ENCODE data around the gene LUC7L3. TPM values are rescaled to one million over a fixed set of nuclear protein-coding genes. Genes with fewer than 3 reads are reported as not detected.

Gene LUC7L3
- total and polyA plus RNA-seq, 3 experiments from 2014 or later, result 72.5 to 120 (median 113) TPM

GRCh38 chr17:50794361-50794760 is 75.0 kb downstream of the LUC7L3 start:
- Histone ChIP-seq H3K9me3 (ENCODE audit: low read length) (no peaks in the 10 kb centered on the region), H3K36me3 (ENCODE audit: insufficient read depth, low read length) (no peaks in the 10 kb centered on the region), H3K27ac (ENCODE audit: low read depth, low read length) (no peak overlapping the region), H3K4me1 (ENCODE audit: insufficient read depth, low read length) (no peaks in the 10 kb centered on the region), H3K27me3 (ENCODE audit: insufficient read depth, low read length, poor library complexity, severe bottlenecking) (no peaks in the 10 kb centered on the region), H3K4me3 (ENCODE audit: low read length) (no peak overlapping the region)
- Mint-ChIP-seq H3K9me3 (no peaks in the 10 kb centered on the region), H3K36me3 (no peaks in the 10 kb centered on the region), H3K4me1 (no peaks in the 10 kb centered on the region), H3K4me3 (no peak overlapping the region), H3K27me3 (peaks cover 0 to 2% of the 10 kb centered on the region in 2 donors), H3K27ac (no peak overlapping the region)
- no peak for DNase-seq
- ChIA-PET CTCF (interaction anchor here (4.8 kb wide), 1 partner anchor 12 kb away, joined by 13 read pairs; no protein-coding TSS in a partner anchor), POLR2A (no interaction called here)

GRCh38 chr17:50797135-50797810 is 77.9 kb downstream of the LUC7L3 start:
- ChIA-PET POLR2A (no interaction called here), CTCF (no interaction called here)
- H3K4me3 ChIP-seq (ENCODE audit: low read length), result no peak overlapping the region
- Mint-ChIP-seq H3K36me3 (no peaks in the 10 kb centered on the region), H3K9me3 (no peaks in the 10 kb centered on the region), H3K27ac (no peak overlapping the region), H3K4me1 (no peaks in the 10 kb centered on the region), H3K4me3 (no peak overlapping the region), H3K27me3 (peaks cover 0 to 2% of the 10 kb centered on the region in 2 donors)
- DNase-seq, result no peak
- no peaks in the 10 kb centered on the region for H3K36me3 ChIP-seq (ENCODE audit: insufficient read depth, low read length)
- H3K9me3 ChIP-seq (ENCODE audit: low read length), result no peaks in the 10 kb centered on the region
- H3K27me3 ChIP-seq (ENCODE audit: insufficient read depth, low read length, poor library complexity, severe bottlenecking), result no peaks in the 10 kb centered on the region
- no peak overlapping the region for H3K27ac ChIP-seq (ENCODE audit: low read depth, low read length)
- no peaks in the 10 kb centered on the region for H3K4me1 ChIP-seq (ENCODE audit: insufficient read depth, low read length)

- no peaks in the 10 kb centered on the region for H3K4me1 ChIP-seq (ENCODE audit: insufficient read depth, low read length)
- no peaks in the 10 kb centered on the region for H3K36me3 ChIP-seq (ENCODE audit: insufficient read depth, low read length)
- H3K9me3 ChIP-seq (ENCODE audit: low read length), result no peaks in the 10 kb centered on the region
- Mint-ChIP-seq H3K27ac (peak overlapping the region in 1 of 8 donors; percentile 29), H3K4me1 (no peaks in the 10 kb centered on the region), H3K4me3 (no peak overlapping the region), H3K9me3 (no peaks in the 10 kb centered on the region), H3K36me3 (no peaks in the 10 kb centered on the region), H3K27me3 (peaks cover 0 to 2% of the 10 kb centered on the region in 2 donors)
- DNase-seq, result no peak
- ChIA-PET CTCF (interaction anchor here (0.7 to 1.2 kb wide), 3 partner anchors 14 to 19 kb away, joined by 3 to 4 read pairs (median 4); no protein-coding TSS in a partner anchor), POLR2A (no interaction called here)
- H3K27me3 ChIP-seq (ENCODE audit: insufficient read depth, low read length, poor library complexity, severe bottlenecking), result no peaks in the 10 kb centered on the region
- H3K4me3 ChIP-seq (ENCODE audit: low read length), result no peak overlapping the region
- H3K27ac ChIP-seq (ENCODE audit: low read depth, low read length), result no peak overlapping the region
Observed at GRCh38 chr17:50798424-50799288, 79.3 kb downstream of the LUC7L3 start.

GRCh38 chr17:50799582-50799981 is 80.2 kb downstream of the LUC7L3 start:
- Histone ChIP-seq H3K27ac (ENCODE audit: low read depth, low read length) (no peak overlapping the region), H3K36me3 (ENCODE audit: insufficient read depth, low read length) (no peaks in the 10 kb centered on the region), H3K27me3 (ENCODE audit: insufficient read depth, low read length, poor library complexity, severe bottlenecking) (no peaks in the 10 kb centered on the region), H3K4me3 (ENCODE audit: low read length) (no peak overlapping the region), H3K4me1 (ENCODE audit: insufficient read depth, low read length) (no peaks in the 10 kb centered on the region), H3K9me3 (ENCODE audit: low read length) (no peaks in the 10 kb centered on the region)
- Mint-ChIP-seq H3K27ac (no peak overlapping the region), H3K4me1 (no peaks in the 10 kb centered on the region), H3K4me3 (no peak overlapping the region), H3K36me3 (no peaks in the 10 kb centered on the region), H3K9me3 (no peaks in the 10 kb centered on the region), H3K27me3 (peaks cover 0 to 2% of the 10 kb centered on the region in 2 donors)
- POLR2A ChIA-PET, result no interaction called here
- CTCF ChIA-PET, result interaction anchor here (1.1 to 3.0 kb wide), 3 partner anchors 16 to 53 kb away, joined by 3 to 12 read pairs (median 4); no protein-coding TSS in a partner anchor
- no peak for DNase-seq

GRCh38 chr17:50800196-50800700 is 80.8 kb downstream of the LUC7L3 start:
- no peaks in the 10 kb centered on the region for H3K4me1 ChIP-seq (ENCODE audit: insufficient read depth, low read length)
- no peaks in the 10 kb centered on the region for H3K4me1 Mint-ChIP-seq
- H3K27ac ChIP-seq (ENCODE audit: low read depth, low read length), result no peak overlapping the region
- H3K36me3 Mint-ChIP-seq, result no peaks in the 10 kb centered on the region
- ChIA-PET CTCF (interaction anchor here (1.1 to 3.0 kb wide), 2 partner anchors 17 to 52 kb away, joined by 3 to 12 read pairs; no protein-coding TSS in a partner anchor), POLR2A (no interaction called here)
- no peaks in the 10 kb centered on the region for H3K27me3 ChIP-seq (ENCODE audit: insufficient read depth, low read length, poor library complexity, severe bottlenecking)
- H3K9me3 Mint-ChIP-seq, result no peaks in the 10 kb centered on the region
- no peak overlapping the region for H3K4me3 ChIP-seq (ENCODE audit: low read length)
- no peak overlapping the region for H3K4me3 Mint-ChIP-seq
- DNase-seq, result no peak
- no peak overlapping the region for H3K27ac Mint-ChIP-seq
- no peaks in the 10 kb centered on the region for H3K36me3 ChIP-seq (ENCODE audit: insufficient read depth, low read length)
- no peaks in the 10 kb centered on the region for H3K9me3 ChIP-seq (ENCODE audit: low read length)
- H3K27me3 Mint-ChIP-seq, result peaks cover 0 to 1% of the 10 kb centered on the region in 2 donors

GRCh38 chr17:50802609-50803571 is 83.5 kb downstream of the LUC7L3 start:
- POLR2A ChIA-PET, result no interaction called here

GRCh38 chr17:50803676-50804075 is 84.3 kb downstream of the LUC7L3 start:
- H3K4me3 Mint-ChIP-seq, result no peak overlapping the region
- no peaks in the 10 kb centered on the region for H3K4me1 Mint-ChIP-seq
- no peaks in the 10 kb centered on the region for H3K9me3 Mint-ChIP-seq
- H3K36me3 Mint-ChIP-seq, result no peaks in the 10 kb centered on the region
- H3K9me3 ChIP-seq (ENCODE audit: low read length), result no peaks in the 10 kb centered on the region
- no peaks in the 10 kb centered on the region for H3K36me3 ChIP-seq (ENCODE audit: insufficient read depth, low read length)
- H3K27me3 ChIP-seq (ENCODE audit: insufficient read depth, low read length, poor library complexity, severe bottlenecking), result no peaks in the 10 kb centered on the region
- POLR2A ChIA-PET, result no interaction called here
- H3K27ac Mint-ChIP-seq, result peak overlapping the region in 1 of 8 donors; percentile 27
- H3K27ac ChIP-seq (ENCODE audit: low read depth, low read length), result no peak overlapping the region
- no peaks in the 10 kb centered on the region for H3K27me3 Mint-ChIP-seq
- H3K4me3 ChIP-seq (ENCODE audit: low read length), result no peak overlapping the region
- H3K4me1 ChIP-seq (ENCODE audit: insufficient read depth, low read length), result no peaks in the 10 kb centered on the region
- DNase-seq, result no peak
- CTCF ChIA-PET, result interaction anchor here (1.7 kb wide), 1 partner anchor 21 kb away, joined by 7 read pairs; no protein-coding TSS in a partner anchor

More at GRCh38 chr17:50802609-50803571, 83.5 kb downstream of the LUC7L3 start:
- Mint-ChIP-seq H3K4me3 (no peak overlapping the region), H3K9me3 (no peaks in the 10 kb centered on the region), H3K27me3 (no peaks in the 10 kb centered on the region), H3K36me3 (no peaks in the 10 kb centered on the region), H3K4me1 (no peaks in the 10 kb centered on the region), H3K27ac (no peak overlapping the region)
- CTCF ChIA-PET, result interaction anchor here (1.7 kb wide), 1 partner anchor 20 kb away, joined by 7 read pairs; no protein-coding TSS in a partner anchor
- Histone ChIP-seq H3K27me3 (ENCODE audit: insufficient read depth, low read length, poor library complexity, severe bottlenecking) (no peaks in the 10 kb centered on the region), H3K4me3 (ENCODE audit: low read length) (no peak overlapping the region), H3K9me3 (ENCODE audit: low read length) (no peaks in the 10 kb centered on the region), H3K27ac (ENCODE audit: low read depth, low read length) (no peak overlapping the region), H3K36me3 (ENCODE audit: insufficient read depth, low read length) (no peaks in the 10 kb centered on the region), H3K4me1 (ENCODE audit: insufficient read depth, low read length) (no peaks in the 10 kb centered on the region)
- DNase-seq, result no peak

Data from CD8-positive, alpha-beta memory T cell (primary cell).